HepG2 (cell line): Measurements from ENCODE around the gene ATP6V1F. TPM values are rescaled to one million over a fixed set of nuclear protein-coding genes. Genes with fewer than 3 reads are reported as not detected.

Experiments used
- CBX1 ChIP-seq: IDR thresholded peaks from one replicate; pipeline ENCODE4 v1.6.1; 2016; ENCODE audit warnings: antibody characterized with exemption, low read depth
- HMGXB4 ChIP-seq, 2 experiments: sonication (generic) in 1 of 2; formaldehyde crosslinking in 1 of 2; IDR thresholded peaks; 2 replicates each; pipeline versions ENCODE4 v1.4.0 to v1.6.1; 2018 to 2020; ENCODE audit warnings: missing genetic modification reagents in 2 of 2, borderline replicate concordance in 1 of 2, low read depth in 1 of 2, mild to moderate bottlenecking in 1 of 2, missing biosample characterization in 1 of 2
- HNRNPL ChIP-seq: fragments of 200-400 bp; formaldehyde crosslinking; IDR thresholded peaks from 2 replicates; pipeline ENCODE4 v1.6.1; 2017; ENCODE audit warnings: mild to moderate bottlenecking, low read depth, low read length
- NCOR1 ChIP-seq: fragments of 200-600 bp; sonication (generic); IDR thresholded peaks from 2 replicates; pipeline ENCODE4 v1.7.0; 2017; ENCODE audit warnings: antibody characterized with exemption, low read length, borderline replicate concordance
- RAD21 ChIP-seq: fragments of 450-650 bp; formaldehyde crosslinking; IDR thresholded peaks from 2 replicates; pipeline ENCODE4 v1.5.0; 2020; ENCODE audit warnings: mild to moderate bottlenecking
- TBX2 ChIP-seq: sonication (generic); formaldehyde crosslinking; IDR thresholded peaks from 2 replicates; pipeline ENCODE4 v1.5.0; 2020; ENCODE audit warnings: missing genetic modification reagents, mild to moderate bottlenecking, borderline replicate concordance
- TBX3 ChIP-seq: fragments of 450-650 bp; IDR thresholded peaks from 2 replicates; pipeline ENCODE4 v1.6.1; 2017; ENCODE audit warnings: antibody characterized with exemption, mild to moderate bottlenecking, inconsistent platforms, borderline replicate concordance
- ZFP90 ChIP-seq: sonication (generic); formaldehyde crosslinking; IDR thresholded peaks from 2 replicates; pipeline ENCODE4 v1.8.0; 2022; ENCODE audit warnings: missing genetic modification reagents, mild to moderate bottlenecking, inconsistent platforms, borderline replicate concordance
- ZNF317 ChIP-seq: sonication (generic); formaldehyde crosslinking; IDR thresholded peaks from 2 replicates; pipeline ENCODE4 v1.5.0; 2020; ENCODE audit warnings: mild to moderate bottlenecking, missing genetic modification reagents
- ZNF501 ChIP-seq: sonication (generic); formaldehyde crosslinking; IDR thresholded peaks from 2 replicates; pipeline ENCODE4 v1.5.1; 2020; ENCODE audit warnings: mild to moderate bottlenecking, moderate library complexity, missing genetic modification reagents
- ZNF629 ChIP-seq: sonication (generic); formaldehyde crosslinking; conservative IDR thresholded peaks from 2 replicates; pipeline ENCODE4 v1.5.0; 2020; ENCODE audit warnings: missing genetic modification reagents
- polyA plus RNA-seq, 8 experiments: library from polyadenylated mRNA; depleted of rRNA in 3 of 8; stranded (reverse) in 7 of 8; unstranded in 1 of 8; fragments of >200 nt; fragmentation: Illumina TruSeq in 4 of 8; extraction: Trizol in 4 of 8; gene quantifications; 2 replicates each; pipeline versions ENCODE4 v1.2.1 to v1.2.3, GENCODE V29; 2011 to 2016; ENCODE audit warnings: low read depth in 4 of 8, missing spikeins in 1 of 8, mixed read lengths in 1 of 8; ENCODE audit not compliant: insufficient read depth in 1 of 8
- total RNA-seq, 5 experiments: library from RNA; depleted of rRNA; stranded (reverse); fragments of >200 nt; fragmentation: Illumina TruSeq; extraction: Trizol; gene quantifications; 2 replicates each; pipeline ENCODE4 v1.2.3, GENCODE V29; 2016; ENCODE audit warnings: low read depth in 1 of 5
- TF ChIP-seq, protein P1 (sequence below): sonication (generic); formaldehyde crosslinking; IDR thresholded peaks from 2 replicates; pipeline ENCODE4 v1.4.0; 2020; ENCODE audit warnings: mild to moderate bottlenecking, missing genetic modification reagents
- TF ChIP-seq, protein P2 (sequence below): sonication (generic); formaldehyde crosslinking; IDR thresholded peaks from 2 replicates; pipeline ENCODE4 v1.5.1; 2020; ENCODE audit warnings: mild to moderate bottlenecking, missing genetic modification reagents
- TF ChIP-seq, protein P3 (sequence below): IDR thresholded peaks from 2 replicates; pipeline ENCODE4 v1.6.1; 2012; ENCODE audit warnings: inconsistent platforms
- TF ChIP-seq, protein P4 (sequence below): sonication (generic); formaldehyde crosslinking; IDR thresholded peaks from 2 replicates; pipeline ENCODE4 v1.5.0; 2020; ENCODE audit warnings: mild to moderate bottlenecking, missing genetic modification reagents

The ATP6V1F gene
- total and polyA plus RNA-seq, 2 of the 13 experiments (the other 11 are each of a cell fraction or from before 2014, with no cell fraction given): 87.2 to 132 TPM

DNA sequence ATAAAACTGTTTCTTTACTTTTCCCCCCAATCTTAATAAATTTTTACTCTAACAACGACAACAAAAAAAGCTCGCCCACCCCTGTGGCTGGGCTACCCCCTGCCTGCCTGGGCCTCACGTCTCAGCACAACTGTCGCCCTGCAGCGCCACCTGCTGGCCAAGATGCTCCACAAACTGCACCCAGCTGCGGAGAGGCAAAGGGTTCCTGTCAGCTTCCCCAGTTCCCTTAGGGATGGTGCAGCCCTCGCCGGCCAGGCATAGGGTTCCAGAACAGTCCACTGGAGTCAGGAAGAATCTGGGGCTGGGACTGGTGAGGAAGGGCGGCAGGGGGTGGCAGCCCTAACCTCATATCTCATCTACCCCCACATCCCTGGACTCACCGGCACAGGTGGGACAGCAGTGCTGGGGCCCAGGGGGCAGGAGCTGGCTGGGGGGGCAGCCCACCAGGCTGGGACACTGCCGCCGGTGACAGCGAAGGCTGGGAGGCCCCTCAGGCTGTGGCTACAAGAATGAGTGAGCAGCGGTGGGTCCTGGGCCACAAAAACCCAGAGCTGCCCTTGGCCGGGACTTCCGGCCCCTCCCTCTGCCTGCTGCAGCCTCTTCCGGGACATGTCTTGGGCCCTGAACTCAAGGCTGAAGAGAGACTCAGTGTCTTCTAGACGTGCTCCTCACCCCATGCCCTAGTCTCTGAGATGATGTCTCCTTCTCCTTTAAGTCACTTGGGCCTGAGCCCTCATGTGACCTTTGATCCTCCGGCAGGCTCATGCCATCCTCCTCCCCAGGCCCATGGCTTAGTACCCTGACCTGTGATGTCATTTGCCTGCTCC lies 21.2 kb downstream of the ATP6V1F start (continued):
- TF ChIP-seq, protein P1, sequence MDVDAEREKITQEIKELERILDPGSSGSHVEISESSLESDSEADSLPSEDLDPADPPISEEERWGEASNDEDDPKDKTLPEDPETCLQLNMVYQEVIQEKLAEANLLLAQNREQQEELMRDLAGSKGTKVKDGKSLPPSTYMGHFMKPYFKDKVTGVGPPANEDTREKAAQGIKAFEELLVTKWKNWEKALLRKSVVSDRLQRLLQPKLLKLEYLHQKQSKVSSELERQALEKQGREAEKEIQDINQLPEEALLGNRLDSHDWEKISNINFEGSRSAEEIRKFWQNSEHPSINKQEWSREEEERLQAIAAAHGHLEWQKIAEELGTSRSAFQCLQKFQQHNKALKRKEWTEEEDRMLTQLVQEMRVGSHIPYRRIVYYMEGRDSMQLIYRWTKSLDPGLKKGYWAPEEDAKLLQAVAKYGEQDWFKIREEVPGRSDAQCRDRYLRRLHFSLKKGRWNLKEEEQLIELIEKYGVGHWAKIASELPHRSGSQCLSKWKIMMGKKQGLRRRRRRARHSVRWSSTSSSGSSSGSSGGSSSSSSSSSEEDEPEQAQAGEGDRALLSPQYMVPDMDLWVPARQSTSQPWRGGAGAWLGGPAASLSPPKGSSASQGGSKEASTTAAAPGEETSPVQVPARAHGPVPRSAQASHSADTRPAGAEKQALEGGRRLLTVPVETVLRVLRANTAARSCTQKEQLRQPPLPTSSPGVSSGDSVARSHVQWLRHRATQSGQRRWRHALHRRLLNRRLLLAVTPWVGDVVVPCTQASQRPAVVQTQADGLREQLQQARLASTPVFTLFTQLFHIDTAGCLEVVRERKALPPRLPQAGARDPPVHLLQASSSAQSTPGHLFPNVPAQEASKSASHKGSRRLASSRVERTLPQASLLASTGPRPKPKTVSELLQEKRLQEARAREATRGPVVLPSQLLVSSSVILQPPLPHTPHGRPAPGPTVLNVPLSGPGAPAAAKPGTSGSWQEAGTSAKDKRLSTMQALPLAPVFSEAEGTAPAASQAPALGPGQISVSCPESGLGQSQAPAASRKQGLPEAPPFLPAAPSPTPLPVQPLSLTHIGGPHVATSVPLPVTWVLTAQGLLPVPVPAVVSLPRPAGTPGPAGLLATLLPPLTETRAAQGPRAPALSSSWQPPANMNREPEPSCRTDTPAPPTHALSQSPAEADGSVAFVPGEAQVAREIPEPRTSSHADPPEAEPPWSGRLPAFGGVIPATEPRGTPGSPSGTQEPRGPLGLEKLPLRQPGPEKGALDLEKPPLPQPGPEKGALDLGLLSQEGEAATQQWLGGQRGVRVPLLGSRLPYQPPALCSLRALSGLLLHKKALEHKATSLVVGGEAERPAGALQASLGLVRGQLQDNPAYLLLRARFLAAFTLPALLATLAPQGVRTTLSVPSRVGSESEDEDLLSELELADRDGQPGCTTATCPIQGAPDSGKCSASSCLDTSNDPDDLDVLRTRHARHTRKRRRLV (CRISPR knock-in tag): peak; percentile 58; the same call in 1 of the 2 replicates
- TF ChIP-seq HNRNPL (0 out of 2 replicates have a peak, but pooled peaks have one; percentile 63), RAD21 (peak; percentile 65), TBX2 (peak; percentile 70), ZFP90 (CRISPR knock-in tag) (0 out of 2 replicates have a peak, but pooled peaks have one; percentile 47), HMGXB4 (CRISPR knock-in tag; IDR thresholded peaks at IDR 0.05; ENCODE audit: borderline replicate concordance in 1 of 2, low read depth in 1 of 2) (peak; percentile 80 to 85), ZNF629 (CRISPR knock-in tag) (0 out of 2 replicates have a peak, but pooled peaks have one; percentile 18), ZNF501 (CRISPR knock-in tag) (peak; percentile 70; the same call in 1 of the 2 replicates), ZNF317 (CRISPR knock-in tag) (no peak), TBX3 (no peak), NCOR1 (no peak), CBX1 (peak; percentile 47)
- TF ChIP-seq, protein P2, sequence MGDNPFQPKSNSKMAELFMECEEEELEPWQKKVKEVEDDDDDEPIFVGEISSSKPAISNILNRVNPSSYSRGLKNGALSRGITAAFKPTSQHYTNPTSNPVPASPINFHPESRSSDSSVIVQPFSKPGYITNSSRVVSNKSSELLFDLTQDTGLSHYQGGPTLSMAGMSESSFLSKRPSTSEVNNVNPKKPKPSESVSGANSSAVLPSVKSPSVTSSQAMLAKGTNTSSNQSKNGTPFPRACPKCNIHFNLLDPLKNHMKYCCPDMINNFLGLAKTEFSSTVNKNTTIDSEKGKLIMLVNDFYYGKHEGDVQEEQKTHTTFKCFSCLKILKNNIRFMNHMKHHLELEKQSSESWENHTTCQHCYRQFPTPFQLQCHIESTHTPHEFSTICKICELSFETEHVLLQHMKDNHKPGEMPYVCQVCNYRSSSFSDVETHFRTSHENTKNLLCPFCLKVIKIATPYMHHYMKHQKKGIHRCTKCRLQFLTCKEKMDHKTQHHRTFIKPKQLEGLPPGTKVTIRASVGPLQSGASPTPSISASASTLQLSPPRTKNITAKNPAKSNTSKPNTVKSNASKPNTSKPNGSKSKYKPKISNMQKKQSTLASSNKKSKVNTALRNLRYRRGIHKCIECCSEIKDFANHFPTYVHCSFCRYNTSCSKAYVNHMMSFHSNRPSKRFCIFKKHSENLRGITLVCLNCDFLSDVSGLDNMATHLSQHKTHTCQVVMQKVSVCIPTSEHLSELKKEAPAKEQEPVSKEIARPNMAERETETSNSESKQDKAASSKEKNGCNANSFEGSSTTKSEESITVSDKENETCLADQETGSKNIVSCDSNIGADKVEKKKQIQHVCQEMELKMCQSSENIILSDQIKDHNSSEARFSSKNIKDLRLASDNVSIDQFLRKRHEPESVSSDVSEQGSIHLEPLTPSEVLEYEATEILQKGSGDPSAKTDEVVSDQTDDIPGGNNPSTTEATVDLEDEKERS (CRISPR knock-in tag): no peak
- TF ChIP-seq, protein P3, sequence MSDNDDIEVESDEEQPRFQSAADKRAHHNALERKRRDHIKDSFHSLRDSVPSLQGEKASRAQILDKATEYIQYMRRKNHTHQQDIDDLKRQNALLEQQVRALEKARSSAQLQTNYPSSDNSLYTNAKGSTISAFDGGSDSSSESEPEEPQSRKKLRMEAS: 0 out of 2 replicates have a peak, but pooled peaks have one; percentile 49
- TF ChIP-seq, protein P4, sequence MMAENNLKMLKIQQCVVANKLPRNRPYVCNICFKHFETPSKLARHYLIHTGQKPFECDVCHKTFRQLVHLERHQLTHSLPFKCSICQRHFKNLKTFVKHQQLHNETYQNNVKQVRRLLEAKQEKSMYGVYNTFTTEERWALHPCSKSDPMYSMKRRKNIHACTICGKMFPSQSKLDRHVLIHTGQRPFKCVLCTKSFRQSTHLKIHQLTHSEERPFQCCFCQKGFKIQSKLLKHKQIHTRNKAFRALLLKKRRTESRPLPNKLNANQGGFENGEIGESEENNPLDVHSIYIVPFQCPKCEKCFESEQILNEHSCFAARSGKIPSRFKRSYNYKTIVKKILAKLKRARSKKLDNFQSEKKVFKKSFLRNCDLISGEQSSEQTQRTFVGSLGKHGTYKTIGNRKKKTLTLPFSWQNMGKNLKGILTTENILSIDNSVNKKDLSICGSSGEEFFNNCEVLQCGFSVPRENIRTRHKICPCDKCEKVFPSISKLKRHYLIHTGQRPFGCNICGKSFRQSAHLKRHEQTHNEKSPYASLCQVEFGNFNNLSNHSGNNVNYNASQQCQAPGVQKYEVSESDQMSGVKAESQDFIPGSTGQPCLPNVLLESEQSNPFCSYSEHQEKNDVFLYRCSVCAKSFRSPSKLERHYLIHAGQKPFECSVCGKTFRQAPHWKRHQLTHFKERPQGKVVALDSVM (CRISPR knock-in tag): peak; percentile 39; the same call in 1 of the 2 replicates
